Activated naive CD8-positive, alpha-beta T cell treated with anti-CD3 and anti-CD28 coated beads, Interleukin-2, amount 50 U/mL, for 24 hours (primary cell): ENCODE data around the gene NFKBIE.

Source experiments
- ATAC-seq: fragments of 150-1000 bp; cut with Tn5 transposase; one replicate; pipeline ENCODE4 v1.10.0; 2021
- DNase-seq: peaks from one replicate; pipeline ENCODE4 v3.0.0; 2021
- H3K27ac Mint-ChIP-seq: one replicate; pipeline ENCODE4 v1.8.0; 2021; ENCODE audit warnings: mild to moderate bottlenecking, mixed read lengths
- H3K27me3 Mint-ChIP-seq: one replicate; pipeline ENCODE4 v1.8.0; 2021; ENCODE audit warnings: mixed read lengths
- H3K36me3 Mint-ChIP-seq: one replicate; pipeline ENCODE4 v1.8.0; 2021; ENCODE audit warnings: low read depth, mixed read lengths
- H3K4me1 Mint-ChIP-seq: one replicate; pipeline ENCODE4 v1.8.0; 2021; ENCODE audit warnings: mixed read lengths
- H3K4me3 Mint-ChIP-seq: one replicate; pipeline ENCODE4 v1.8.0; 2021; ENCODE audit warnings: mild to moderate bottlenecking, moderate library complexity, mixed read lengths
- H3K9me3 Mint-ChIP-seq: one replicate; pipeline ENCODE4 v1.8.0; 2021; ENCODE audit warnings: mixed read lengths

NFKBIE gene

DNA sequence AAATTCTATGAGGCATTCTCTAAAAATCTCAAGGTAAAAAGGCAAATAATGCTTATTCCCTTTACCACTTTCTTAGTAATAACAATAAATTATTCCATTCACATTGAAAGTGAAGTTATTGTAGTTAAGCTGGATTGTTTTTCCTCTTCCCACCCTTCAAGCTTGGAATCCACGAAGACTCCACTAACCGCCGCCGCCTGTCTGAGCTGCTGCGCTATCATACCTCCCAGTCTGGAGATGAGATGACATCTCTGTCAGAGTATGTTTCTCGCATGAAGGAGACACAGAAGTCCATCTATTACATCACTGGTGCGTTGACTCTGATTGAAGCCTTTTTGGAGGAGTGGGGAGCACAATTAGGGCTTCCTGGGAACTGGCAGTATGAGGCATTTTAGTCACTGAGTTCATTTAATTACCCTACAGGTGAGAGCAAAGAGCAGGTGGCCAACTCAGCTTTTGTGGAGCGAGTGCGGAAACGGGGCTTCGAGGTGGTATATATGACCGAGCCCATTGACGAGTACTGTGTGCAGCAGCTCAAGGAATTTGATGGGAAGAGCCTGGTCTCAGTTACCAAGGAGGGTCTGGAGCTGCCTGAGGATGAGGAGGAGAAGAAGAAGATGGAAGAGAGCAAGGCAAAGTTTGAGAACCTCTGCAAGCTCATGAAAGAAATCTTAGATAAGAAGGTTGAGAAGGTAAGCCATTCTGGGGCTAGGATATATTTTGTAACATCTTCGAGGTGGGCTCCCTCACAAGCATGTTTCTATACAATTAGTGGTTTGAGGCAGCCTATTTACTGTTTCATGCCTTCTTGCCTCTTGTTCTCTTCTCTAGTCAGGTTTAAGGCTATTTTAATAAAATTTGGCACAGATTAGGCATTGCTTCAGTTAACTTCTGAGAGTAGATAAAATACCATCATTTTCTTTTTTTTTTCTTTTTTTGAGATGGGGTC lies 13.5 kb downstream of the NFKBIE start:
- H3K4me3 Mint-ChIP-seq, result peak overlapping the region; percentile 100
- peak overlapping the region; percentile 100 for H3K27ac Mint-ChIP-seq
- ATAC-seq (no peak), DNase-seq (no peak)
- H3K4me1 Mint-ChIP-seq, result peaks cover 87% of the 10 kb centered on the region
- H3K9me3 Mint-ChIP-seq, result no peaks in the 10 kb centered on the region
- peaks cover 80% of the 10 kb centered on the region for H3K36me3 Mint-ChIP-seq
- peaks cover 3% of the 10 kb centered on the region for H3K27me3 Mint-ChIP-seq

DNA sequence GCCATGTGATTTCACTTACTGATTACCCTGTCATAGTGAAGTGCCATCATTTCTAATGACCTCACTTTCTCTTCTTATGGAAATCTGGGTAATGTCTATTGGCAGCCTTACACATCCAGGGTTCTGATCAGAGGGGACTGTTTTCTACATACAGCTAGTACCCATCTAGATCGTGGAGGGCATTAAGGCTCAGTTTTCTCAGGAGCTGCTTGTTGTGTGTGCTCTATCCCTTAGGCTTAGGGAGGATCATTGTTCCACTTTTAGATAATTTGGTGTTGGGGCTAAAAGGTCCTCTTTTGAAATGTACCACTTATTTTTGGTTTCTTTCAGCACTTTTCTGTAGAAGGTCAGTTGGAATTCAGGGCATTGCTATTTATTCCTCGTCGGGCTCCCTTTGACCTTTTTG lies 14.6 kb downstream of the NFKBIE start:
- no peak for DNase-seq
- Mint-ChIP-seq H3K36me3 (peaks cover 80% of the 10 kb centered on the region), H3K27me3 (peaks cover 5% of the 10 kb centered on the region), H3K27ac (peak overlapping the region; percentile 100), H3K4me3 (peak overlapping the region; percentile 100), H3K4me1 (peaks cover 79% of the 10 kb centered on the region), H3K9me3 (no peaks in the 10 kb centered on the region)
- ATAC-seq, result no peak

DNA sequence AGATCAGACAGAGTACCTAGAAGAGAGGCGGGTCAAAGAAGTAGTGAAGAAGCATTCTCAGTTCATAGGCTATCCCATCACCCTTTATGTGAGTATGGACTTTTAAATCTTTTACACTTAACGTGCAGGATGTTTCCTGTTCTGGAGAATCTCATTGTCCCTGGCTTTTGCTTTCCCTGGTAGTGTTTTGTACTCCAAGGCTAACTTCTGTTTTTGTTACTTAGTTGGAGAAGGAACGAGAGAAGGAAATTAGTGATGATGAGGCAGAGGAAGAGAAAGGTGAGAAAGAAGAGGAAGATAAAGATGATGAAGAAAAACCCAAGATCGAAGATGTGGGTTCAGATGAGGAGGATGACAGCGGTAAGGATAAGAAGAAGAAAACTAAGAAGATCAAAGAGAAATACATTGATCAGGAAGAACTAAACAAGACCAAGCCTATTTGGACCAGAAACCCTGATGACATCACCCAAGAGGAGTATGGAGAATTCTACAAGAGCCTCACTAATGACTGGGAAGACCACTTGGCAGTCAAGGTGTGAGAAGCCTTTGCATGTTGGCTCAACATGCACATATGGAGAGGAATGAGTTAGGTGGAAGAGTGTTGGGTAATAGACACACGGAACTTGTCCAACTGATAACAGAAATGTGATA lies 15.2 kb downstream of the NFKBIE start:
- Mint-ChIP-seq H3K9me3 (no peaks in the 10 kb centered on the region), H3K27me3 (peaks cover 5% of the 10 kb centered on the region), H3K4me1 (peaks cover 79% of the 10 kb centered on the region), H3K27ac (peak overlapping the region; percentile 100), H3K36me3 (peaks cover 80% of the 10 kb centered on the region), H3K4me3 (peak overlapping the region; percentile 100)
- ATAC-seq (no peak), DNase-seq (no peak)

DNA sequence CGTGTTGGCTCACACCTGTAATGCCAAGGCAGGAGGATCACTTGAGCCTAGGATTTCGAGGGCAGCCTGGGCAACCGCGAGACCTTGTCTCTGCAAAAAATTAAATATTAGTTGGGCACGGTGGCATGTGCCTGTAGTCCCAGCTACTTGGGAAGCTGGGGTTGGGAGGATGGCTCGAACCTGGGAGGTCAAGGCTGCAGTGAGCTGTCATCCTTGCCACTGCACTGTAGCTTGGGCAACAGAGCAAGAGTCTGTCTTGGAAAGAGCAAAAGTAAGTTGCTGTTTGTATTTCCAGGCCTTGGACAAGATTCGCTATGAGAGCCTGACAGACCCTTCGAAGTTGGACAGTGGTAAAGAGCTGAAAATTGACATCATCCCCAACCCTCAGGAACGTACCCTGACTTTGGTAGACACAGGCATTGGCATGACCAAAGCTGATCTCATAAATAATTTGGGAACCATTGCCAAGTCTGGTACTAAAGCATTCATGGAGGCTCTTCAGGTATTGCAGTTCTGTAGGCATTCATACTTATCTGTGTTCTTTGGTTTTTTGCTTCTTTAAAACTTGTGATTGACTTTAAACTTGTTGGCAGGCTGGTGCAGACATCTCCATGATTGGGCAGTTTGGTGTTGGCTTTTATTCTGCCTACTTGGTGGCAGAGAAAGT lies 16.1 kb downstream of the NFKBIE start:
- H3K4me3 Mint-ChIP-seq, result peak overlapping the region; percentile 100
- no peak for DNase-seq

DNA sequence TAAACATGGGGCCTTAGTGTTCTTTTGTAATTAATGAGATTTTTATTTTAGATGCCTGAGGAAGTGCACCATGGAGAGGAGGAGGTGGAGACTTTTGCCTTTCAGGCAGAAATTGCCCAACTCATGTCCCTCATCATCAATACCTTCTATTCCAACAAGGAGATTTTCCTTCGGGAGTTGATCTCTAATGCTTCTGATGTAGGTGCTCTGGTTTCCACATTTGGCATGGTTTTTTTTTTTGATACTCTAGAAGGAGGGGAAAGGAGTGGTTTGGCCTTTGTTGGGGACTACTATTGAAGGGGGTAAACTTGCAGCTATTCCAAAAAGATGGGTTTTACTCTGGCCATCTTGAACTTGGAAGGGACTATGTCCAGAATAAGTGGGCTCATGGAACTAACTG lies 16.8 kb downstream of the NFKBIE start:
- H3K4me3 Mint-ChIP-seq, result peak overlapping the region; percentile 100

More for the DNA sequence above, 16.1 kb downstream of the NFKBIE start:
- H3K4me1 Mint-ChIP-seq, result peaks cover 76% of the 10 kb centered on the region
- ATAC-seq, result no peak
- no peaks in the 10 kb centered on the region for H3K9me3 Mint-ChIP-seq
- peak overlapping the region; percentile 100 for H3K27ac Mint-ChIP-seq
- H3K27me3 Mint-ChIP-seq, result peaks cover 5% of the 10 kb centered on the region
- peaks cover 73% of the 10 kb centered on the region for H3K36me3 Mint-ChIP-seq

DNA sequence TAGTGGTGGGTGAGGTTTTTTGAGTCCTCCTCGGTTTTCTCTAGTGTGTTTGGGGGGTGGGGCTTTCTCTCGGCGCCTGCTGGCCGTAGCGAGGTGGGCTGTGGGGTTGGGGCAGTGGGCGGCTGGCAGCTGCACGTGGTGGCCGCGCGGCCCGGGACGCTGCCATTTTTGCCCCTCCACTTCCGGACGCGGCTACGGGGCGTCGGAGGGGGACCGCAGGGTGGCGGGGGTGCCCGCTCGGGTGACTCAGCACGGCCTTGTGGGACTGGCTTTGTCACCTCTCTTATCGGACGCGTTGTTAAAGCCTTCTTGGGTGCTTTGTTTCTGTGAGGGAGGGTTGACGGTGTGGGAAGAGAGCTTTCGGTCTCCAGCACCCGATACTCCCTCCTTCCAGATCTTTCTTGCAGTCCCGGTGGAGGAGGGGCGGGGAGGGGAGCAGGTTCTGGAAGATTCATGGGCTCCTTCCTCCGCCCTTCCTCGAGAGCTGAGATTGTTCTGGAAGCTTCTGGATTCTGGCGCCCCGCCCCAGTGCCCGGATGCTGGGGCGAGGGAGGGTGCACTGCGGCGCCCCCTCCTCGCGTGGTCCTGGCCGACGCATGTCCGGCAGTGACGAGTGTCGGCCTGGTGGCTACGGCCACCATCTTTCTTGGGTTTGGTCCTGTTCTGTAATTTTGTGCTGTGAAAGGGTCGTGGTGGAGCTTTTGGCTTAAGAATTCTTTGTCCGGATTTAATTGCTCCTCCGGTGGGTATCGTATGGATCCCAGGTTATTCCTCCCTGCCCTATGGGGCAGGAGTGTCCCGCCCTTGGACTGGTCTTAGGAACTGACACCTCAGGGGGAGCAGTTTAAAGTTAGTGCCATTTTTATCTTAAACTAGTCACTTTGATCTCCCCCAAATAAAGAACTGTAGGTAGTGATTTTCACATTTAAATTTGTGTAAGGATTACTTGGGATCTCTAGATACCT lies 17.7 kb downstream of the NFKBIE start:
- Mint-ChIP-seq H3K4me1 (peaks cover 64% of the 10 kb centered on the region), H3K36me3 (peaks cover 58% of the 10 kb centered on the region), H3K27ac (peak overlapping the region; percentile 100), H3K27me3 (peaks cover 5% of the 10 kb centered on the region), H3K4me3 (peak overlapping the region; percentile 100), H3K9me3 (no peaks in the 10 kb centered on the region)
- ATAC-seq, result peak; percentile 47
- peak; percentile 86 for DNase-seq

More for the DNA sequence above, 16.8 kb downstream of the NFKBIE start:
- Mint-ChIP-seq H3K4me1 (peaks cover 74% of the 10 kb centered on the region), H3K36me3 (peaks cover 68% of the 10 kb centered on the region), H3K27ac (peak overlapping the region; percentile 100), H3K27me3 (peaks cover 5% of the 10 kb centered on the region), H3K9me3 (no peaks in the 10 kb centered on the region)
- DNase-seq (no peak), ATAC-seq (no peak)

DNA sequence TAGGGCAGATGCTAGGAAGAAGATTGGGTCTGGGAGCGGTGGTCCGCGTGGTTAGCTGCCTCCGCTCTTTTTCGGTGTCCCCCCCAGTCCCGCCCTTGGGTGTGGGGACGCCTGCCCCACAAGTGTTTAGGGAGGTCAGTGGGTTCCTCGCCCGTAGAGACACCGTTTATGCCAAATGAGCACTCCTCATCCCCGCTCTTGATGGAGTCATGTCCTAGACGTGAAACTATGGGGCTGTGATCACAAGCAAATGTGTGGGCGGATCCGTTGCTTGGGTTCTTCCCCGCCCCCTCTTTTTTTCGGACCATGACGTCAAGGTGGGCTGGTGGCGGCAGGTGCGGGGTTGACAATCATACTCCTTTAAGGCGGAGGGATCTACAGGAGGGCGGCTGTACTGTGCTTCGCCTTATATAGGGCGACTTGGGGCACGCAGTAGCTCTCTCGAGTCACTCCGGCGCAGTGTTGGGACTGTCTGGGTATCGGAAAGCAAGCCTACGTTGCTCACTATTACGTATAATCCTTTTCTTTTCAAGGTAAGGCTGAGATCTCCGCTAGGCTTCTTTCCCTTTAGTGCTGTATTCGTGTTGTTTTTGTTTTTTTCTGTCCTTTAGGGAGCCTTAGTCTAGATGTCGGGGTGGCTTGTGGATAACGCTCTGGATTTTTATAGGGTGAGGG lies 18.6 kb downstream of the NFKBIE start, which contains the start of gene HSP90AB1:
TSS of gene HSP90AB1 (plus strand) at position 439 of the 675 bp plus-strand sequence. CDS start 1,529 bp downstream, outside the sequence.
- Mint-ChIP-seq H3K9me3 (no peaks in the 10 kb centered on the region), H3K36me3 (peaks cover 50% of the 10 kb centered on the region), H3K4me3 (peak within 1 kb of the TSS; percentile 100), H3K27ac (peak within 1 kb of the TSS; percentile 100), H3K27me3 (peaks cover 5% of the 10 kb centered on the region), H3K4me1 (peaks cover 59% of the 10 kb centered on the region)
- ATAC-seq (peak; percentile 74), DNase-seq (peak; percentile 94)

DNA sequence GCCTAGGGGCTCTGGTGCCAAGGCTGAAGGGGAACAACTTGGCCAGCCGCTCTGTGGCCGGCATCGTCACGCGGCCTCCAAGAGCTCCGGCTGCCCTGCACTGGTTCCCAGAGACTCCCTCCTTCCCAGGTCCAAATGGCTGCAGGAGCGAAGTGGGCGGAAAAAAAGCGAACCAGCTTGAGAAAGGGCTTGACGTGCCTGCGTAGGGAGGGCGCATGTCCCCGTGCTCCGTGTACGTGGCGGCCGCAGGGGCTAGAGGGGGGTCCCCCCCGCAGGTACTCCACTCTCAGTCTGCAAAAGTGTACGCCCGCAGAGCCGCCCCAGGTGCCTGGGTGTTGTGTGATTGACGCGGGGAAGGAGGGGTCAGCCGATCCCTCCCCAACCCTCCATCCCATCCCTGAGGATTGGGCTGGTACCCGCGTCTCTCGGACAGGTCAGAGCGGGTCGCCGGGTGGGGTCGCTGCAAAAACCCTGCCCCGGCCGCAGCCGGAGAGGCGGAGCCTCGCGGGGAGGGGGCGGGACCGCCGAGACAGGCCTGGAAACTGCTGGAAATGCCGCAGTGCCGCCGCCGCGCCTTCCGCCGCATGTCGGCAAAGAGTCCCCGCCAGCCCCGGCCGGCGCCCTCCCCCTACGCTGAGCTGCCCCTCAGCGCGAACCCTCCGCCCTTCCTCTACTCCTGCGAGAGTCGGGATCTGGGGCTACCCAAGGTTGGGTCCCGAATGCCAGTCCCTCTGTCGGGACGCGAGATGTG lies 19.3 kb downstream of the NFKBIE start:
- H3K27ac Mint-ChIP-seq, result peak overlapping the region; percentile 100
- H3K36me3 Mint-ChIP-seq, result peaks cover 43% of the 10 kb centered on the region
- H3K27me3 Mint-ChIP-seq, result peaks cover 5% of the 10 kb centered on the region
- peaks cover 51% of the 10 kb centered on the region for H3K4me1 Mint-ChIP-seq
- peak; percentile 94 for DNase-seq
- H3K9me3 Mint-ChIP-seq, result no peaks in the 10 kb centered on the region
- ATAC-seq, result peak; percentile 63
- peak overlapping the region; percentile 100 for H3K4me3 Mint-ChIP-seq

DNA sequence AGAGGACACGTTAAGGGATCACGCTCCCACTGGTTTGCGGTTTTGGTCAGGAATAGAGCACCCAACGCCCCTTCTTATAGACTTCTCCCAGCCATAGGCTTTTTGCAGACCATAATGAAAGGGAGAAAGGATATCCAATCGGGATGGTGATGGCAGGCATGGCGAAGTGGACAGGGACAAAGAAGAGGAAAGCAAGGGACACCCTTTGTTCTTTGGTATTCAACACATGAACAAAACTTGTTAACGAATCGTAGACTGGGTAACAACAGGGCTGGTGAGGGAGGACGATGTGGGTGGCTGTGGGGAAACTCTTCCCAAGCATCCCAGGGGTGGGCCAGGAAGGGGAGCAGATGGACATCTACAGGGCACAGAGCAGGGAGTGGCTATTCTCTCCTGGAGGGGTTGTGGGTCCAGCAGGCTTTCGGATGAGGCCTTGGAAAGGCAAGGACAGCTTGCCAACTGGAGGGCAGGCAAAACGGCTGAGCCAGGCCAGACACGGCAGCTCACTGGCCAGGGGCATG lies 19.9 kb downstream of the NFKBIE start:
- Mint-ChIP-seq H3K36me3 (peaks cover 37% of the 10 kb centered on the region), H3K27me3 (peaks cover 5% of the 10 kb centered on the region), H3K27ac (peak overlapping the region; percentile 100), H3K4me3 (peak overlapping the region; percentile 100), H3K4me1 (peaks cover 45% of the 10 kb centered on the region), H3K9me3 (no peaks in the 10 kb centered on the region)
- ATAC-seq, result no peak
- DNase-seq, result no peak

DNA sequence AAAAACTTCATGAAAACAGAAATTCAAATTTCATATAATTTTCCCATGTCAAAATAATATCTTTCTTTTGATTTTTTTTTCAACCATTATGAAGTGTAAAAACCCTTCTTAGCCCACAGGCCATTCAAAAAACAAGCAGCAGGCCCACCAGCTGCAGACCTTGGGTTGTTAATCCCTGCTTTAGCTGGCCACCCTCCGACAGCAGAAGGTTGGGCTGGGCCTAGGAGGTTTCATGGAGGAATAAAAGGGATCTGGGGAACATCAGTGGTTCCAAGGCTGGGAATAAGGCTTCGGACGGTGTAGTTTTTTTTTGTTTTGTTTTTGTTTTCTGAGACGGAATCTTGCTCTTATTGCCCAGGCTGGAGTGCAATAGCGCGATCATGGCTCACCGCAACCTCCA lies 22.0 kb downstream of the NFKBIE start:
- Mint-ChIP-seq H3K4me3 (no peak overlapping the region), H3K36me3 (peaks cover 16% of the 10 kb centered on the region), H3K27ac (no peak overlapping the region), H3K4me1 (peaks cover 35% of the 10 kb centered on the region), H3K27me3 (peaks cover 5% of the 10 kb centered on the region), H3K9me3 (no peaks in the 10 kb centered on the region)
- ATAC-seq (no peak), DNase-seq (no peak)

DNA sequence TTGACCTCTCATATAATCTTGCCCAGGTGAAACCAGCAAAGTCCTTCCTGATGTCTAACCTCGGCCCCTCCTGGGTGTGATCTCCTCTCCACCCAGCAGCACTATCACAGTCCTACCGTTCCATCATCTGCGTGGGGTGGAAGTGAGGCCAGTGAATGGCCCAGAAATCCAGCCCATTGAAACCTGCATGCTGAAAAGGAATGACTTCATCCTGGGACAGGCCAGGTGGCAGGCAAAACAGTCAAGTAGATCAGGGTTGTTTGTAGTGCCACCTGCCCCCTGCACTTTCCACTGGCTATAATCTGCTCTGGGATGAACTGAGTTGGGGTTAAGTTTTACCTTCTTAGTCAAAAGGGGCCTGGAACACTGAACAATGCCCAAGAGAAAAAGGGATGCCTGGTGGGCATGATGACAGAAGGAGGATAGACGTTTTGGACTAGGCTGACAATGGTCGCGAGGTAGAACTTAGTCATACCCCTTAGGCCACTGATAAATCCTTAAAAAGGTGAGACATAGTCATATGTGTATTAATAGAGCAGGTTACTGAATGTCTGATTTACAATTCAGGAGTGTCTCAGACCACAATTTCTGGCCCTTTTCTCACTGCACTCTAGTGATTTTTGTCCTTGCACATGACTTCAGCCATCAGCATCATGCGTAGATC lies 26.5 kb downstream of the NFKBIE start:
- ATAC-seq, result no peak
- Mint-ChIP-seq H3K4me1 (peaks cover 32% of the 10 kb centered on the region), H3K27ac (peak overlapping the region; percentile 91), H3K4me3 (peak overlapping the region; percentile 78), H3K27me3 (no peaks in the 10 kb centered on the region), H3K36me3 (peaks cover 15% of the 10 kb centered on the region), H3K9me3 (no peaks in the 10 kb centered on the region)
- DNase-seq, result no peak

DNA sequence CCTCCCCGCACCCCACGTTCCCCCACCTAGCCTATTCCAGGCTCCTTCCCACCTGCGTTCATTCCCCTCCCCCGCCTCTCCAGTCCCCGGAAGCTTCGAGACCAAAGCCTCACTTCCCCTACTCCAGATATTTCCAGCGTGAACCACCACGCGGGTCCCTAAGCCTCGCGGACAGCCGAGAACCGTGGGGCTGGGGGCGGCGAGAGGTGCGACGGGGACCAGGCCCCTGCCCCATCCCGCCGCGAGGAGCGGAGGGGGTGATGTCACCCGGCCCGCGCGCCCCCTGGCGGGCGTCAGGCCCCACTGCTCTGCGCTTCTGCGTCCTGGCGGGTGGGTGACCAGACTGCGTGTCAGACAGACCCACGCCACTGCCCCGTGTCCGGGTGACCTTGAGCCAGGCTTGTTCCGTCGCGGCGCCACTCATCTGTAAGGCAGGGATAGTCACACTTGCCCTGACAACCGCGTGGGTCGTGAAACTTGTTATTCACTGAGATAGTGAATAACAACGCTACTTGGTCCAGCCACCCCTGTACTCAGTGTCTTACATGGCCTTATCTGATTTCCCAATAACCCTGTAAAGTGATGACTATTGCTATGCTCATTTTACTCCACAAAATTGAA lies 27.4 kb downstream of the NFKBIE start:
- Mint-ChIP-seq H3K27ac (peak overlapping the region; percentile 91), H3K36me3 (peaks cover 21% of the 10 kb centered on the region), H3K4me1 (peaks cover 32% of the 10 kb centered on the region), H3K9me3 (no peaks in the 10 kb centered on the region), H3K27me3 (no peaks in the 10 kb centered on the region), H3K4me3 (peak overlapping the region; percentile 78)
- ATAC-seq, result peak; percentile 71
- DNase-seq, result peak; percentile 83
